Loucy (cell line): ENCODE results near the gene LARP4B.

Experiments
- EZH2phosphoT487 ChIP-seq: fragments of 200-600 bp; IDR thresholded peaks from 2 replicates; pipeline ENCODE4 v1.6.1; 2018; ENCODE audit warnings: antibody characterized with exemption, mild to moderate bottlenecking, moderate library complexity, borderline replicate concordance
- TF ChIP-seq, protein P1 (sequence below): fragments of 200-600 bp; sonication (generic); conservative IDR thresholded peaks from 2 replicates; pipeline ENCODE4 v1.5.1; 2014; ENCODE audit warnings: mild to moderate bottlenecking, antibody characterized with exemption, low read length

DNA sequence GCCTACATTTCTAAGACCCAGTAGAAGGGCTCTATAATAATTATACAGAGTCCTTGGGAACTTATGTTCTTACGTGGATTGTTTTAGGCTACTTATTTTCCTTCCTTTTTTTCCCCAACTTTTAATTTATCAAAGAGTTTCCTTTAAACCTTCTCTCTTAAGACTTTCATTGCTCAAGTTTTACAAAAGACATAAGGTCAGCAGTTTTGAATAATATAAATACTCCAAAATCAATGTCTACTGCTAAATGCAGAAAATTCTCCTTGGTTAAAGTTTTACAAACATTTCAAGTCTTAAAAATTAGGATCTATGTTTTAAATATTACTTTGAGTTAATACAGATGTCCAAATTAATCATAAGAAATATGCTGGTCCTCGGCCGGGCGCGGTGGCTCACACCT, 97.0 kb downstream of the LARP4B start:
- no peak for TF ChIP-seq EZH2phosphoT487
- TF ChIP-seq, protein P1, sequence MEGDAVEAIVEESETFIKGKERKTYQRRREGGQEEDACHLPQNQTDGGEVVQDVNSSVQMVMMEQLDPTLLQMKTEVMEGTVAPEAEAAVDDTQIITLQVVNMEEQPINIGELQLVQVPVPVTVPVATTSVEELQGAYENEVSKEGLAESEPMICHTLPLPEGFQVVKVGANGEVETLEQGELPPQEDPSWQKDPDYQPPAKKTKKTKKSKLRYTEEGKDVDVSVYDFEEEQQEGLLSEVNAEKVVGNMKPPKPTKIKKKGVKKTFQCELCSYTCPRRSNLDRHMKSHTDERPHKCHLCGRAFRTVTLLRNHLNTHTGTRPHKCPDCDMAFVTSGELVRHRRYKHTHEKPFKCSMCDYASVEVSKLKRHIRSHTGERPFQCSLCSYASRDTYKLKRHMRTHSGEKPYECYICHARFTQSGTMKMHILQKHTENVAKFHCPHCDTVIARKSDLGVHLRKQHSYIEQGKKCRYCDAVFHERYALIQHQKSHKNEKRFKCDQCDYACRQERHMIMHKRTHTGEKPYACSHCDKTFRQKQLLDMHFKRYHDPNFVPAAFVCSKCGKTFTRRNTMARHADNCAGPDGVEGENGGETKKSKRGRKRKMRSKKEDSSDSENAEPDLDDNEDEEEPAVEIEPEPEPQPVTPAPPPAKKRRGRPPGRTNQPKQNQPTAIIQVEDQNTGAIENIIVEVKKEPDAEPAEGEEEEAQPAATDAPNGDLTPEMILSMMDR, result no peak
